Neutrophil (primary cell): Measurements from ENCODE around the gene TRIM44.
A peak's percentile ranks its signal among the peaks of the same experiment; 100 is the strongest.
"Not testable (repeated sequence)": the region's sequence is repeated elsewhere in the genome, so short reads cannot be mapped to it uniquely, and the experiment has no call there.

Source experiments
- H3K27ac ChIP-seq: fragments of 200-600 bp; sonication (generic); 2 replicates; pipeline ENCODE4 v1.5.1; 2016; ENCODE audit warnings: mild to moderate bottlenecking, moderate library complexity
- H3K27me3 ChIP-seq: fragments of 200-600 bp; sonication (generic); 2 replicates; pipeline ENCODE4 v1.6.0; 2016; ENCODE audit warnings: mild to moderate bottlenecking
- H3K36me3 ChIP-seq: fragments of 200-600 bp; sonication (generic); 2 replicates; pipeline ENCODE4 v1.5.1; 2017
- H3K4me1 ChIP-seq, 2 experiments: fragments of 200-600 bp in 1 of 2; sonication (generic) in 1 of 2; 1 replicate in 1 of 2; 2 replicates in 1 of 2; pipeline versions ENCODE4 v1.5.1 to v1.6.1; 2013 to 2016; ENCODE audit warnings: low read depth in 1 of 2, low read length in 1 of 2, mild to moderate bottlenecking in 1 of 2, moderate library complexity in 1 of 2; ENCODE audit not compliant: control insufficient read depth in 1 of 2, insufficient read depth in 1 of 2
- H3K4me3 ChIP-seq, 2 experiments: fragments of 200-600 bp in 1 of 2; sonication (generic) in 1 of 2; 1 replicate in 1 of 2; 2 replicates in 1 of 2; pipeline ENCODE4 v1.5.1; 2013 to 2016; ENCODE audit warnings: low read depth in 1 of 2, low read length in 1 of 2, mild to moderate bottlenecking in 1 of 2, moderate library complexity in 1 of 2
- H3K9me3 ChIP-seq: fragments of 200-600 bp; sonication (generic); 2 replicates; pipeline ENCODE4 v1.5.1; 2016
- CTCF ChIP-seq: fragments of 200-600 bp; sonication (generic); IDR thresholded peaks from 2 replicates; pipeline ENCODE4 v1.5.1; 2016; ENCODE audit warnings: antibody characterized with exemption

Gene TRIM44

DNA sequence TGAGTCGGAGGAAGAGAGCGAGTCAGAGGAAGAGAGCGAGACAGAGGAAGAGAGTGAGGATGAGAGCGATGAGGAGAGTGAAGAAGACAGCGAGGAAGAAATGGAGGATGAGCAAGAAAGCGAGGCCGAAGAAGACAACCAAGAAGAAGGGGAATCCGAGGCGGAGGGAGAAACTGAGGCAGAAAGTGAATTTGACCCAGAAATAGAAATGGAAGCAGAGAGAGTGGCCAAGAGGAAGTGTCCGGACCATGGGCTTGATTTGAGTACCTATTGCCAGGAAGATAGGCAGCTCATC, 780 bp downstream of the TRIM44 start:
- no peaks in the 10 kb centered on the region for H3K9me3 ChIP-seq
- H3K4me3 ChIP-seq, result peak overlapping the region; percentile 64 to 72
- TF ChIP-seq CTCF, result no peak
- H3K36me3 ChIP-seq, result no peaks in the 10 kb centered on the region
- peaks cover 48% of the 10 kb centered on the region for H3K27me3 ChIP-seq
- H3K4me1 ChIP-seq, result peaks cover 16 to 23% of the 10 kb centered on the region in 2 experiments
- H3K27ac ChIP-seq, result peak overlapping the region; percentile 68

GRCh38 chr11:35664977-35665441, 2.4 kb downstream of the TRIM44 start:
- Histone ChIP-seq H3K36me3 (no peaks in the 10 kb centered on the region), H3K4me3 (no peak overlapping the region), H3K27ac (no peak overlapping the region), H3K4me1 (peaks cover 16 to 23% of the 10 kb centered on the region in 2 experiments), H3K27me3 (peaks cover 31% of the 10 kb centered on the region), H3K9me3 (no peaks in the 10 kb centered on the region)
- no peak for TF ChIP-seq CTCF

DNA sequence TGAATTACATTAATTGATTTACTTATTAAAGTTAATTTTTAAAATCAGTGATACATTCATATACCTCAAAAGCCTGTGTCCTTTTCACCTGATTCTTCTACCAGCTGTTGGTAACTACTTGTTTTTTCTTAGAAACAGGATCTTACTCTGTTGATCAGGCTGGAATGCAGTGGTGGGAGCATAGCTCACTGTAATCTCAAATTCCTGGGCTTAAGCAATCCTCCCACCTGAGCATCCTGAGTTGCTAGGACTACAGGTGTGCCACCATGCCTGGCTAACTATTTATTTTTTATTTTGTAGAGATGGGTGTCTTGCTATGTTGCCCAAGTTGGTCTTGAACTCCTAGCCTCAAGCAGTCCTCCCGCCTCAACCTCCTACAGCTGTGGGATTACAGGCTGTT, 4.7 kb downstream of the TRIM44 start:
- Histone ChIP-seq H3K27ac (no peak overlapping the region), H3K36me3 (no peaks in the 10 kb centered on the region), H3K9me3 (no peaks in the 10 kb centered on the region), H3K27me3 (peaks cover 9% of the 10 kb centered on the region), H3K4me3 (no peak overlapping the region), H3K4me1 (peaks cover 11 to 19% of the 10 kb centered on the region in 2 experiments)
- no peak for TF ChIP-seq CTCF

GRCh38 chr11:35668350-35668749, 5.8 kb downstream of the TRIM44 start:
- not testable (repeated sequence) for H3K27ac ChIP-seq, H3K27me3 ChIP-seq, H3K4me3 ChIP-seq, H3K9me3 ChIP-seq, H3K4me1 ChIP-seq, H3K36me3 ChIP-seq

DNA sequence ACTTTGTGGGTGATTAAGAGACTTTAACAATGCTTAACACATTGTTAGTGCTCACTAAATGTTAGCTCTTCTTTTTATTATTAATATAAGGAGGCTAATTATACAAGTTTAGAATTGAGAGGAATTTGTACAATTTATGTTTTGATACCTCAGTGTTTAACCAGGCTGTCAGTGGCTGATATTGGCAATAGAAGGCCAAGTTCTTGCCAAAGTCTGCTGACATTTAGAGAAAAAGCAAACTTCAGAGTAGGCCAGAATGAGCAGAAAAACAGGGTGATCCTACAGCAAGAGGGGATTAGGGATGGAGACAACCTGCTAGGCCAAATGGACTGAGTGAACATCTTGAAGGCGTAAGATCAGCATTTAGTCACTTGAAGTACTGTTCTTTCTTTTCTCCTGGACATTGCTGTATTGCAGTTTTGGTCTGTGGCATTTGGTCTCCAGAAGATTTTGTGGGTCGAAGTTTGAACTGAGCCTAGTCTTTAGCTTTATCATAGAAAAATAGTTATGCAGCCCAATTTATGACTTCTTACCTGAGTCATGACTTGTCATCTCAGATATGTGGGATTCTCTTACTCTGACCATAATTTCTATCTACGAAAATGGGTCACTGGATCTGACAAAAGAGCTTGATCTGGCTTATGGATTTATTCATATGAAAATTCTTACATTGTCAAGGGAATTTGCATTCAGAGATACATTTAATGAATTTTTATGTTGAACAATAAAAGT, 9.0 kb downstream of the TRIM44 start:
- no peak for TF ChIP-seq CTCF
- Histone ChIP-seq H3K4me3 (no peak overlapping the region), H3K36me3 (no peaks in the 10 kb centered on the region), H3K4me1 (no peaks in the 10 kb centered on the region), H3K27ac (no peak overlapping the region), H3K9me3 (no peaks in the 10 kb centered on the region), H3K27me3 (no peaks in the 10 kb centered on the region)

- H3K36me3 ChIP-seq, result no peaks in the 10 kb centered on the region
- H3K4me3 ChIP-seq, result no peak overlapping the region
- H3K9me3 ChIP-seq, result no peaks in the 10 kb centered on the region
- no peak for TF ChIP-seq CTCF
- H3K27ac ChIP-seq, result no peak overlapping the region
- H3K4me1 ChIP-seq, result no peaks in the 10 kb centered on the region
- H3K27me3 ChIP-seq, result no peaks in the 10 kb centered on the region
These were observed 10.0 kb downstream of the TRIM44 start for GRCh38 chr11:35672608-35673007.
